SK-N-SH (cell line): ENCODE measurements around the gene MYBPC3.

Experiments used
- CTCF ChIP-seq: fragments of 200-600 bp; sonication (generic); IDR thresholded peaks from 2 replicates; pipeline ENCODE4 v1.6.1; 2017; ENCODE audit warnings: antibody characterized with exemption, mild to moderate bottlenecking, moderate library complexity
- EP300 ChIP-seq, 2 experiments: IDR thresholded peaks; 2 replicates each; pipeline versions ENCODE4 v1.4.0 to v1.6.1; 2012; ENCODE audit warnings: borderline replicate concordance in 1 of 2, low read depth in 1 of 2, low read length in 1 of 2
- IRF3 ChIP-seq: fragments of 150-350 bp; IDR thresholded peaks from 2 replicates; pipeline ENCODE4 v1.6.1; 2016; ENCODE audit warnings: mild to moderate bottlenecking, low read depth, low read length
- RFX5 ChIP-seq: IDR thresholded peaks from 2 replicates; pipeline ENCODE4 v1.6.1; 2012; ENCODE audit warnings: mild to moderate bottlenecking, improper control_type of control experiment, low read length
- TCF12 ChIP-seq: IDR thresholded peaks from 2 replicates; pipeline ENCODE4 v1.4.0; 2012
- YY1 ChIP-seq: IDR thresholded peaks from 2 replicates; pipeline ENCODE4 v1.4.0; 2012; ENCODE audit warnings: low read depth, mild to moderate bottlenecking

- TF ChIP-seq CTCF: no peak
- no peak for TF ChIP-seq YY1
- TF ChIP-seq EP300 (IDR thresholded peaks at IDR 0.05; ENCODE audit: borderline replicate concordance in 1 of 2, low read depth in 1 of 2, low read length in 1 of 2): no peak
- TF ChIP-seq RFX5: no peak
- TF ChIP-seq IRF3: no peak
- no peak for TF ChIP-seq TCF12
Observed at GRCh38 chr11:47327025-47327424, 25.5 kb downstream of the MYBPC3 start.
